AG08396 (cell line): ENCODE results near the gene NDE1.
"Not testable (repeated sequence)": the region's sequence is repeated elsewhere in the genome, so short reads cannot be mapped to it uniquely, and the experiment has no call there.

ENCODE experiments used
- DNase-seq: peaks from one replicate; pipeline ENCODE4 v3.0.0; 2012; ENCODE audit warnings: low spot score, mixed read lengths

NDE1 gene

GRCh38 chr16:15621456-15621855 is 28.6 kb upstream of the NDE1 start:
- DNase-seq = no peak

- no peak for DNase-seq
These were observed 28.2 kb upstream of the NDE1 start for GRCh38 chr16:15621889-15622288.

GRCh38 chr16:15631730-15632409 is 18.2 kb upstream of the NDE1 start:
- no peak for DNase-seq

DNA sequence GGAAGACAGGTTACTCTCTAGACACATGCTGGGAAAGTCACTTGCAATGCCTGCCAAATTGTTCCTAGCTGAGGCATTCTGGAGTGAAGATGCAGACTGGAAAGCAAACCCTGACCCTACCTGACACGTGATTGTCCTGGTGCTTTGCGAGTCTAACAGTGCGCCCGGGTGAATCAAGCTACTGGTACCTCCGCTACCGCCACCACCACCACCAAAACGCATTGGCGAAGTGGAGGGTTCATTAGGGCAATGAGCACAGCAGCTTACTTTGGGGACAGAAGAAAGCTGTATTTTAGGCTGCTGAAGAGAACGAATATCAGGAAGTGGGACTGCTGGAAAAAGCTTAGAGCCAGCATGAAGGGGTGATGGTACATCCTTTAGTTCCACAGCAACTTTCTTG is 14.1 kb upstream of the NDE1 start:
- DNase-seq = no peak

GRCh38 chr16:15636392-15636873 is 13.6 kb upstream of the NDE1 start:
- no peak for DNase-seq

DNA sequence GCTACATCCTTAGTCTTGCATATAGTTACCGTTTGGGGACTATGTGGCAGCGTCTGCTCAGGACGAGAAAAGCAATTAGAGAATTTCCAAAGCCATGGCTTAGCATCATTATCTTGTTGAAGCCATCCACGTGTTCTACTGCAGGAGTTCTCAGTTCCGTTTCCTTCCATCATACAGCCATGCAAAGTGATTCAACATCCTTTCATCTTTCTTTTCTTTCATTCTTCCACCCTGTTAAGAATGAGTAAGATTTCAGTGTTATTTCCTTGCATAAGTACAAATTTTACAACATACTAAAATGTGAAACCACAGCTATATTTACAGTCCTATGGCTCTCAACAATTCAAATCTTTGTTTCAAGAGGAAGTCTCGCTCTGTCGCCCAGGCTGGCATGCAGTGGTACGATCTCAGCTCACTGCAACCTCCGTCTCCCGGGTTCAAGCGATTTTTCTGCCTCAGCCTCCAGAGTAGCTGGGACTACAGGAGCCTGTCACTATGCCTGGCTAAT is 10.9 kb upstream of the NDE1 start:
- no peak for DNase-seq

DNA sequence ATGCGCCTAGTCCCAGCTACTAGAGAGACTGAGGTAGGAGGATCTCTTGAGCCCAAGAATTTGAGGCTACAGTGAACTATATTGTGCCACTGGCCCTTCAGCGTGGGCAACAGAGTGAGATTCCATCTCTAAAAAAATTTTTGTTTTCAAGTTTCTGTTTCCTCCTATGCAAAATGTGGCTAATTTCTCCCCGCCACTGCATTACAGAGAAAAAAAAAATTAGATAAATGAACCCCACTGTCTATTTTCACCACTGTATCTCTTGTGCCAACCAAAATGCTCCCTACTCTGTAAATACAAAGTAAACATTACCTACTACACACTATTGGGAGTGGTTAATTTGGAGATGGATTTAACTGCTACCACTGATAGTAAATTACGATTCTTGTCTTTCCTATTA is 9.1 kb upstream of the NDE1 start:
- no peak for DNase-seq

GRCh38 chr16:15641753-15642556 is 8.1 kb upstream of the NDE1 start:
- DNase-seq = no peak

DNA sequence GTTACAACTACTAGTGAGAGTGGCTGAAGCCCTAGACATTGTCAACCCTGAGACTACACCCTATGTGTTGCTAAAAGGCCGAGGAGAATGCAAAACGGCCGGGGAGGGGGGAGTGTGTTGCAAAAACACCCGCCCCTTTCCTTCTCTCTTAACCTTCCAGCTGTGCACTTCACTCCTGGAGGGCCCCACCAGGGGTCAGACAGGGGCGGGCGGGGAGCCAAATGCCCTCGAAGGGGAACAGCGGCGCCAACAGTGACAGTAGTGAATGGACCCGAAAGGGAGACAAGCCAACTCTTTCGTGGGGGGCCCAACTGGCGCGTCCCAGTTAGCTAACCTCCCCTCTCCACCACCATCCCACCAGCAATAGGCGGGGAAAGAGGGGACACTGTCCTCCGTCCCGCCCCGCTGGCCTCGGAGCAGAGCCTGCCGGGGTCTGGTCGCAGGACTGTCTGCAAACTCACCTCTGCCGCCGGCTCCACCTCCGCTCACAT is 7.4 kb upstream of the NDE1 start:
- DNase-seq = peak; percentile 29

DNA sequence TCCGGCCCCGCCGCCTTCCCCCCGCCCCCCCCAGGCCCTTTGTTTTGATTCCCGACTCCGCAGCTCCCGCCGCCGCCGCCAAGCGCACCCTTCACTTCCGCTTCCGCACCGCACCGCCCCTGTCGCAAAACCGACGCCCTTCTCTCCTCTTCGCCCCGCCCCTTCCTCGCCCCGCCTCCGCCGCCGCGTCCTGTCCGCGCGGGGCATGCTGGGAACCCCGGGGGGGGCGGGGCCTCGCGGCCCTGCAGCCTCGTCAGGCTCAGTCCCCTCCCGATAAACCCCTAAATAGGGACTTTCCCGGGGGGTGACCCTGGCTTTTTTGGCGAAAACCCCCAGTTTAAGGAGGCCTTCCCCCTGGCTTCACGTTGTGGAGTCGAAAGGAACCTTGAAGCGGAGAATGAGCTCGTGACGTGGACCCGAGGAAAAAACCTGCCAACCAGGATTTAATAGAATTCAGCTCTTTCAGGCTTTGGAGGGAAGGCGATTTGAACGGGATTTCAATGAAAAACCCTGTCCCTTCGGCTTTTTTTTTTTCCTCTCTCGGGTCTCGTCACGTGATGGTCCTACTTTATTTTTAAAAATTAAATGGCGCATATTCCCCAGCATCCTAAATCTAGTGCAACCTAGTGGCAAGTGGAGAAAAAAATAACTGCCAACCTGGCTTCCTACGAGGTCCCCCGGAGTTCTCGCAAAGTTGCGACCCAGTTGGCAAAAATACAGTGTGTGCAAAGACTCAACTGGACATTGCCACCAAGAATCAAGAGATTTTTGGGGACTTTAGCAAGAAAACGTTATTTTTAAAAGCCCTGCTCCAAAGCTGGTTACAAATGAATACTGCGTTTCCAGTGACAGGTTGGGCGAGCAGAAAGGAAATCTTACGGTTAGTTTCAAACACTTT is 6.7 kb upstream of the NDE1 start, which contains the start of gene MARF1:
MARF1 (minus strand) TSS at position 107 of the 898 bp plus-strand sequence. CDS start 3,921 bp downstream, outside the sequence.
- DNase-seq = peak; percentile 94

GRCh38 chr16:15643946-15644250 is 6.1 kb upstream of the NDE1 start:
- no peak for DNase-seq

GRCh38 chr16:15644267-15644961 is 5.6 kb upstream of the NDE1 start:
- no peak for DNase-seq

DNA sequence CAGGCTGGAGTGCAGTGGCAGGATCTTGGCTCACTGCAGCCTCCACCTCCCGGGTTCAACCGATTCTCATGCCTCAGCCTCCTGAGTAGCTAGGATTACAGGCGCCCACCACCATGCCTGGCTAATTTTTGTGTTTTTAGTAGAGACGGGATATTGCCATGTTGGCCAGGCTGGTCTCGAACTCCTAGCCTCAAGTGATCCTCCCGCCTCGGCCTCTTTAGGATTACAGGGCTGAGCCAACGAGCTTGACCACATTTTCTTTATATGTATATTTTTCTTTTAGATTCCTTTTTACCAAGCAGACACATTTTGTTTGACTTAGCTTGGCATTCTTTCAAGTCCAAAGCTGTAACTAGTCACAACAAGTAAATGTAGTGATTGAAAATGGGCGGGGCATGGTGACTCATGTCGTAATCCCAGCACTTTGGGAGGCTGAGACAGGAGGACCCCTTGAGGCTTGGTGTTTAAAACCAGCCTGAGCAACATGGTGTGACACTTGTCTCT is 5.0 kb upstream of the NDE1 start:
- DNase-seq = peak; percentile 50

DNA sequence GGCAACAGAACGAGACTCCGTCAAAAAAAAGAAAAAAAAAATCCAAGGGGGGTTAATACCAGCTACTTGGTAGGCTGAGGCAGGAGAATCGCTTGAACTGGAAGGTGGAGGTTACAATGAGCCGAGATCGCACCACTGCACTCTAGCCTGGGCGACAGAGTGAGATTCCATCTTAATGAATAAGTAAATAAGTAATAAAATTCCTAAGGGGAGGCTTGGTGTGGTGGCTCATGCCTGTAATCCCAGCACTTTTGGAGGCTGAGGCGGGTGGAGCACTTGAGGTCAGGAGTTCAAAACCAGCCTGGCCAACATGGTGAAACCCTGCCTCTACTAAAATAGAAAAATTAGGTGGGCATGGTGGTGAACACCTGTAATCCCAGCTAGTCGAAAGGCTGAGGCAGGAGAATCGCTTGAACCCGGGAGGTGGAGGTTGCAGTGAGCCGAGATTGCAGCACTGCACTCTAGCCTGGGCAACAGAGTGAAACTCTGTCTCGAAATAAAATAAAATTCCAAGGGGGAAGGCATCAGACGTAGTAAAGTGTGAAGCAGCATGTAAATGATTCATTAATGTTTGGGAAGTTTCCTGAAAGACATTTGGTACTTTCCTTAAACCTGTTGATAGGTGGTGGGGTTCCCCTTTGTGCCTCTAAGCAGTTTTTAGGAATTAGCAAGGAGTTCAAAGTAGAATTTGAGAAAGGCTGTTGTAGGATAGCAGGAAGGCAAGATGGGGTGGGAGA is 3.3 kb upstream of the NDE1 start:
- not testable (repeated sequence) for DNase-seq

DNA sequence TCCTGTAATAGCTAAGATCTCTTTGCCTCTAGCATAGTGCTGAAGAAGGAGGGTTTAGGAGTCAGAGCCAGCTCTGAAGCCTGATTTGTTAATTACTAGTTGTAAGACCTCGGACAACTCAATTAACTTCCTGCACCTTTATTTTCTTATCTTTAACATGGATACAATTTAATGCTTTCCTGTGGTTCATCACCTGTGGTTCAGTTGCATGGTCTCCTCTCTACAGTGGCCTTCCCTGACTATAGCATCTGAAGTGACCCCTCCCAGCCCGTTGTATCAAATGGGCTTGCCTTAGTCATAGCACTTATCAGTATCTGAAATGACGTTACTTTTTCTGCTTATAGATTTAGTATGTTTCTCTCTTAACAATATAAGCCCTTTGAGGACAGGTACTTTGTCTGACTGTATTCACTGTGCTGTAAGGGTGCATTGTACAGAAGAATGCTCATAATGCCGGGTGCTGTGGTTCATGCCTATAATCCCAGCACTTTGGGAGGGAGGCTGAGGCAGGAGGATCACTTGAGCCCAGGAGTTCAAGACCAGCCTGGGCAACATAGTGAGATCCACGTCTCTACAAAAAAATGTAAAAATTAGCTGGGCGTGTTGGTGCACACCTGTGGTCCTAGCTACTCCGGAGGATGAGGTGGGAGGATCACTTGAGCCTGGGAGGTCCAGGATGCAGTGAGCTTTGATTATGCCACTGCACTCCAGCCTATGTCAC is 2.6 kb upstream of the NDE1 start:
- no peak for DNase-seq

GRCh38 chr16:15648135-15648730 is 1.8 kb upstream of the NDE1 start:
- DNase-seq = no peak

DNA sequence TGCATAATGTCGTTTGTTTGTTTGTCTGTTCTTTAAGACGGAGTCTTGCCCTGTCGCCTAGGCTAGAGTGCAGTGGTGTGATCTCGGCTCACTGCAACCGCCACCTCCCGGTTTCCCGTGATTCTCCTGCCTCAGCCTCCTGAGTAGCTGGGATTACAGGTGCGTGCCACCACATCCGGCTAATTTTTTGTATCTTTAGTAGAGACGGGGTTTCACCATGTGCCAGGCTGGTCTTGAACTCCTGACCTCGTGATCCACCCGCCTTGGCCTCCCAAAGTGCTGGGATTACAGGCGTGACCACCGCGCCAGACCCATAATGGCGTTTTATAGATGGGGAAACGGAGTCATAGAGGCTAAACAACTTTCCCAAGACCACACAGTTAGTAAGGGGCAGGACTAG is 734 bp upstream of the NDE1 start:
- not testable (repeated sequence) for DNase-seq

- no peak for DNase-seq
These were observed 372 bp upstream of the NDE1 start for GRCh38 chr16:15649727-15650018.

- peak; percentile 14 for DNase-seq
These were observed 690 bp downstream of the NDE1 start for GRCh38 chr16:15650698-15651171.
